LNCaP clone FGC (cell line): Measurements from ENCODE around the gene WDR6.

Experiments
- DNase-seq: peaks from one replicate; pipeline ENCODE4 v3.0.0-alpha.2; 2011; ENCODE audit warnings: low read depth
- H3K4me3 ChIP-seq: 2 replicates; pipeline ENCODE4 v1.5.1; 2011; ENCODE audit warnings: mild to moderate bottlenecking, low read depth, low read length, control low read depth
- CTCF ChIP-seq: IDR thresholded peaks from 2 replicates; pipeline ENCODE4 v1.5.1; 2012; ENCODE audit warnings: mild to moderate bottlenecking; ENCODE audit not compliant: control insufficient read depth, insufficient read depth; ENCODE audit errors: extremely low read depth

WDR6 gene

DNA sequence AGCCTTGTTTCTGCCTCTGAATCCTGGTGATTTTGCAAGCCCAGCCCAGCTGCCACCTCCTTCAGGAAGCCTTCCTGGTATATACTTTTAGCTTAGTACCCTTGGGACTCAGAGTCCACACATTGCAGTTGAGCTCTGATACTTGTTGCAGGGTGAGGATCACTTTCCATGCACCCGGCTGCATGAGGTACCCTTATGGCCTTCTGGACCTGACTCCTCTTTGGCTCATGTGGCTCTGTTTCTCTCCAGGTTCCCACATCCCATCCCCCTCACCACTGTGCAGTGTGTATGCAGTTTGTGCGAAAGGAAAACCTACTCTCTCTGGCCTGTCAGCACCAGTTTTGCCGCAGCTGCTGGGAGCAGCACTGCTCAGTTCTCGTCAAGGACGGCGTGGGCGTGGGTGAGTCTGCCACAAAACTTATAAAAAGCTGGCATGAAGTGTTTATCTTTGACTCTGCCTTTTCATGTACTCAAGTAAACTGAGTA lies 40.3 kb upstream of the WDR6 start:
- no peak for TF ChIP-seq CTCF
- no peak for DNase-seq
- H3K4me3 ChIP-seq: no peak overlapping the region

DNA sequence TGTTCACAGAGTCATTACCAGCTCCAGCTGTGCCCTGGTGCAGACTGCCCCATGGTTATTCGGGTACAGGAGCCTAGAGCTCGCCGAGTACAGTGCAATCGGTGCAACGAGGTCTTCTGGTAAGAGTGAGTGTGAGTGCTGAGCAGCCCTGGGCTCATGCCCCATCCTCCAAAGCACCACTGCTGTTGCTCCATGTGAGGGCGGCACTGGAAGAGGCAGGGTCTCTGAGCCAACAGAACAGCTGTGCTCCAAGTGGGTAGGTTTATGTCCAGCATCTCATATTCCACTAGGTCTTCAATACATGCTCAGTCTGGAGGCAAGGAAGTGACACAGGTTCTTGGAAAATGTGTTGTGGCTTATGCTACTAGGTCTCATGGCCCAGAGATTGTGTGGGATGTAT lies 36.6 kb upstream of the WDR6 start:
- TF ChIP-seq CTCF: no peak
- H3K4me3 ChIP-seq: no peak overlapping the region
- DNase-seq: no peak

- TF ChIP-seq CTCF: no peak
- DNase-seq: no peak
- H3K4me3 ChIP-seq: no peak overlapping the region
These were observed 32.9 kb upstream of the WDR6 start for GRCh38 chr3:48974076-48974864.

DNA sequence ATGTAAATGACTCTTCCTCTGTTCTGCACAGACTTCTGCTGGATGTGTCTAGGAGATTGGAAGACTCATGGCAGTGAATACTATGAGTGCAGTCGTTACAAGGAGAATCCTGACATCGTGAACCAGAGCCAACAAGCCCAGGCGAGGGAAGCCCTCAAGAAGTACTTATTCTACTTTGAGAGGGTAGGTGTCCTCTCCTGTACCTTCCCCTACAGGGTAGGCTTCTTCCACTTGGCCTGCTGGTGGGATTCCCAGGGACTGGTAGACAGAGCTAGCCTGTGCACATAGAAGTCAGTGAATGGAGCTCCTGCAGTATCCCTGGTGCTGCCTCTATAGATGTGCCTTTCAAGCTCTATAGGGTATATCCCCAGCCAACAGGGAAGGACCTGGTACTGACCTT lies 27.7 kb upstream of the WDR6 start:
- no peak for DNase-seq
- H3K4me3 ChIP-seq: no peak overlapping the region
- no peak for TF ChIP-seq CTCF

DNA sequence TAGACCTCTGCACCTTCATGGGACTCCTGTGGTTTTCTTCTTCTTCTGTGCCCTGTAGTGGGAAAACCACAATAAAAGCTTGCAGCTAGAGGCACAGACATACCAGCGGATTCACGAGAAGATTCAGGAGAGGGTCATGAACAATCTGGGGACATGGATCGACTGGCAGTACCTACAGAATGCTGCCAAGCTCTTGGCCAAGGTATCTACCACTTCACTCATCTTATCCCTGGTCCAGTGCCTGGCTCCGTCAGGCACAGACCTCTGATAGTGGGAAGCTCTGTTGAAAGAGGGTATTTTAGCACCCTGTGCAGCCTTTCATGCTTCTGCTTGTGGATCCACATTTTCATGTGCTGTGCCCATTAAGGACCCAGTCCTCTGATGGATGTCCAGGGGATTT lies 26.9 kb upstream of the WDR6 start:
- no peak for DNase-seq
- no peak for TF ChIP-seq CTCF

DNA sequence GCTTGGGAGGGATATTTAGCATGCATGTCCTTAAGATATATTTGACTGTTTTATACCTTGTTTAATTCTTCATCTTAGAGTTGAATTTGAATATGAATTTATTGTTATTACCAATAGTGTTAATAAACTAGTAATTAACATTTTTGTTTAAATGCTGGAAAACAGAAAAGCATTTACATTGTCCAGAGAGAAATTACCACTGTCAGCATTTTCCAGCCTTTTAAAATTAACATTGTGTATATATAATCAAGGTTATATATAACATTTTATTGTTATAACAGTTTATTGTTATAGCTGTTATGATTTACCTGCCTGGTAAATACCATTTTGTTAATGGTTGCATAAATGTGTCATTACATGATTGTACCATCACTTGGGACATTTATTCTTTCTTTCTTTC lies 25.2 kb upstream of the WDR6 start:
- DNase-seq: no peak
- H3K4me3 ChIP-seq: no peak overlapping the region
- no peak for TF ChIP-seq CTCF

More for the DNA sequence above, 26.9 kb upstream of the WDR6 start:
- no peak overlapping the region for H3K4me3 ChIP-seq

GRCh38 chr3:48982686-48983085 lies 24.5 kb upstream of the WDR6 start:
- no peak overlapping the region for H3K4me3 ChIP-seq
- no peak for DNase-seq
- no peak for TF ChIP-seq CTCF
